Keratinocyte (primary cell): ENCODE data around the gene FOXP2. TPM values are rescaled to one million over a fixed set of nuclear protein-coding genes. Genes with fewer than 3 reads are reported as not detected.
A peak's percentile ranks its signal among the peaks of the same experiment; 100 is the strongest.

ENCODE experiments used
- DNase-seq: peaks from one replicate; pipeline ENCODE4 v3.0.0-alpha.2; 2011; ENCODE audit warnings: low read depth, missing footprints, low spot score
- FAIRE-seq: peaks from 2 replicates; lab custom pipeline; 2011; peaks lifted over from hg19 to GRCh38; lab: Jason Lieb, UNC
- H2AFZ ChIP-seq: 2 replicates; pipeline ENCODE4 v1.6.0; 2012; ENCODE audit warnings: low read length, control low read depth, inconsistent platforms; ENCODE audit not compliant: control insufficient read depth
- H3K27ac ChIP-seq: 2 replicates; pipeline ENCODE4 v1.5.1; 2011; ENCODE audit warnings: low read length; ENCODE audit not compliant: control insufficient read depth, insufficient read depth
- H3K27me3 ChIP-seq: 3 replicates; pipeline ENCODE4 v1.6.0; 2011; ENCODE audit warnings: low read length; ENCODE audit not compliant: control insufficient read depth, insufficient read depth; ENCODE audit errors: extremely low read depth
- H3K36me3 ChIP-seq, 2 experiments: 2 replicates in 1 of 2; 3 replicates in 1 of 2; pipeline ENCODE4 v1.5.1; 2011; ENCODE audit warnings: low read length in 2 of 2, mild to moderate bottlenecking in 1 of 2; ENCODE audit not compliant: control insufficient read depth in 2 of 2, insufficient read depth in 2 of 2; ENCODE audit errors: extremely low read depth in 1 of 2
- H3K4me1 ChIP-seq: 3 replicates; pipeline ENCODE4 v1.5.1; 2011; ENCODE audit warnings: low read length; ENCODE audit not compliant: control insufficient read depth, insufficient read depth; ENCODE audit errors: extremely low read depth
- H3K4me2 ChIP-seq: 3 replicates; pipeline ENCODE4 v1.6.0; 2011; ENCODE audit warnings: low read depth, low read length; ENCODE audit not compliant: control insufficient read depth, insufficient read depth; ENCODE audit errors: extremely low read depth
- H3K4me3 ChIP-seq, 3 experiments: fragments of 200-600 bp in 1 of 3; sonication (generic) in 1 of 3; 2 replicates in 2 of 3; 3 replicates in 1 of 3; pipeline ENCODE4 v1.5.1; 2011 to 2016; ENCODE audit warnings: low read length in 3 of 3, mild to moderate bottlenecking in 3 of 3, control low read depth in 2 of 3, inconsistent platforms in 1 of 3, low read depth in 1 of 3, mixed read lengths in 1 of 3, mixed run types in 1 of 3, moderate library complexity in 1 of 3; ENCODE audit not compliant: control insufficient read depth in 2 of 3, insufficient read depth in 2 of 3; ENCODE audit errors: extremely low read depth in 1 of 3
- H3K79me2 ChIP-seq: 2 replicates; pipeline ENCODE4 v1.6.0; 2012; ENCODE audit warnings: low read length; ENCODE audit not compliant: control insufficient read depth, insufficient read depth
- H3K9ac ChIP-seq: 3 replicates; pipeline ENCODE4 v1.6.0; 2011; ENCODE audit warnings: low read length; ENCODE audit not compliant: control insufficient read depth, insufficient read depth; ENCODE audit errors: extremely low read depth
- H3K9me1 ChIP-seq: 3 replicates; pipeline ENCODE4 v1.6.0; 2011; ENCODE audit warnings: low read length; ENCODE audit not compliant: control insufficient read depth, insufficient read depth; ENCODE audit errors: extremely low read depth
- H3K9me3 ChIP-seq: 2 replicates; pipeline ENCODE4 v1.5.1; 2012; ENCODE audit warnings: low read depth, low read length; ENCODE audit not compliant: control insufficient read depth
- H4K20me1 ChIP-seq: 3 replicates; pipeline ENCODE4 v1.6.0; 2011; ENCODE audit warnings: low read length; ENCODE audit not compliant: control insufficient read depth, insufficient read depth; ENCODE audit errors: extremely low read depth
- CTCF ChIP-seq, 3 experiments: IDR thresholded peaks in 1 of 3; conservative IDR thresholded peaks in 1 of 3; optimal IDR thresholded peaks in 1 of 3; 2 replicates in 2 of 3; 3 replicates in 1 of 3; pipeline versions ENCODE3 to v1.5.1; 2011; ENCODE audit warnings: low read length in 3 of 3, mild to moderate bottlenecking in 3 of 3, moderate library complexity in 2 of 3, control low read depth in 1 of 3, inconsistent platforms in 1 of 3; ENCODE audit not compliant: insufficient read depth in 2 of 3; ENCODE audit errors: extremely low read depth in 1 of 3
- EZH2 ChIP-seq: IDR thresholded peaks from one replicate; pipeline ENCODE4 v1.6.1; 2012; ENCODE audit warnings: inconsistent platforms, mild to moderate bottlenecking, low read length, moderate library complexity
- dilution Hi-C: fragments of 300-500 bp; cut with MboI; formaldehyde crosslinking; loops from one replicate; pipeline ENCODE4 v1.7.0; 2020; ENCODE audit warnings: low sequenced_read_pairs; ENCODE audit not compliant: extremely low pct_ligation_motif_present
- polyA plus RNA-seq, 5 experiments: library from polyadenylated mRNA; depleted of rRNA in 3 of 5; stranded (reverse) in 3 of 5; stranded (forward) in 1 of 5; unstranded in 1 of 5; fragments of >200 nt; gene quantifications; 1 replicate in 1 of 5; 2 replicates in 3 of 5; 3 replicates in 1 of 5; pipeline versions ENCODE4 v1.2.1 to v1.2.3, GENCODE V29; 2011 to 2012; ENCODE audit warnings: missing spikeins in 2 of 5, low read depth in 1 of 5, low replicate concordance in 1 of 5

Gene FOXP2
- polyA plus RNA-seq, 1 donor (not counting 4 experiments of a cell fraction or from before 2014, with no cell fraction given), result 0.98 TPM

DNA sequence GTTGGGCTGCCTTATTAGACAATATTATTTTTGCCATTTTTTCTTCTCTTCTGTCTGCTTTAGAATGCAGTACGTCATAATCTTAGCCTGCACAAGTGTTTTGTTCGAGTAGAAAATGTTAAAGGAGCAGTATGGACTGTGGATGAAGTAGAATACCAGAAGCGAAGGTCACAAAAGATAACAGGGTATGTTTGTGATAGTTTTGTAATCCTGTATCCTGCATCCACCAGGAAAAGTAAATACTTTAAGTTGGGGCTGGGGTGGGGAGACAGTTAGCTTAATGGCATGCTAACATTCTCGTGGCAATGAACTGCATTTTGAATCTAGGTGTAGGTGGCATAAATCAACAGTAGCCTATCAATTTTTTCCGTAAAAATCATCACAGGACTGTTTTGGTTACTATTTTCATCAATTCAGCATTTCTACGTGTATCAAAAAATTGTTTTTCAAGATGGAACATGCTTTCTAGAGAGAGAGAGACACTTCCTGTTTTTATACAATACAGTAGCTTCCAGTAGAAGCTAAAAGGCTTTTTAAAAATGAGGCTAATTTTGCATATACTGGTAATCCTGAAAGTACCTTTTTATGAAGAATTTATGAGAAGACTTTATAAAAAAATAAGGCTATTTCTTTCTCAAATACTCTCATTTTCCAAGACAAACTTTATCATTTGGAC, 247.5 kb downstream of the FOXP2 start:
- Histone ChIP-seq H3K9ac (no peak overlapping the region), H3K27me3 (no peaks in the 10 kb centered on the region), H3K4me2 (no peak overlapping the region), H3K9me3 (no peaks in the 10 kb centered on the region), H3K79me2 (no peaks in the 10 kb centered on the region), H3K27ac (no peak overlapping the region), H2AFZ (no peak overlapping the region), H3K9me1 (no peaks in the 10 kb centered on the region), H3K4me3 (no peak overlapping the region), H3K36me3 (no peaks in the 10 kb centered on the region), H3K4me1 (no peaks in the 10 kb centered on the region), H4K20me1 (no peaks in the 10 kb centered on the region)
- TF ChIP-seq CTCF (optimal IDR thresholded peaks at IDR 0.05 in 1 of 3, IDR thresholded peaks at IDR 0.05 in 1 of 3, conservative IDR thresholded peaks at IDR 0.05 in 1 of 3; ENCODE audit: extremely low read depth in 1 of 3, insufficient read depth in 2 of 3, low read length in 3 of 3) (no peak), EZH2 (no peak)
- dilution Hi-C loops, result no loop called here
- FAIRE-seq, result no peak
- no peak for DNase-seq

- dilution Hi-C loops, result no loop called here
- no peak overlapping the region for H3K9ac ChIP-seq
- H3K9me3 ChIP-seq, result no peaks in the 10 kb centered on the region
These were observed 248.9 kb downstream of the FOXP2 start for GRCh38 chr7:114663502-114663901.

More at GRCh38 chr7:114663502-114663901, 248.9 kb downstream of the FOXP2 start:
- FAIRE-seq, result no peak
- no peaks in the 10 kb centered on the region for H3K79me2 ChIP-seq
- H3K27ac ChIP-seq, result no peak overlapping the region
- H2AFZ ChIP-seq, result no peak overlapping the region
- TF ChIP-seq EZH2 (no peak), CTCF (optimal IDR thresholded peaks at IDR 0.05 in 1 of 3, IDR thresholded peaks at IDR 0.05 in 1 of 3, conservative IDR thresholded peaks at IDR 0.05 in 1 of 3; ENCODE audit: extremely low read depth in 1 of 3, insufficient read depth in 2 of 3, low read length in 3 of 3) (peak in 1 of 3 experiments; percentile 29)
- H3K36me3 ChIP-seq, result no peaks in the 10 kb centered on the region
- DNase-seq, result no peak
- H4K20me1 ChIP-seq, result no peaks in the 10 kb centered on the region
- H3K4me3 ChIP-seq, result no peak overlapping the region
- no peaks in the 10 kb centered on the region for H3K9me1 ChIP-seq
- H3K4me2 ChIP-seq, result no peak overlapping the region
- no peaks in the 10 kb centered on the region for H3K27me3 ChIP-seq
- no peaks in the 10 kb centered on the region for H3K4me1 ChIP-seq
